Superior temporal gyrus (tissue), 1 donor: Measurements from ENCODE around the gene USH2A.

Experiments
- DNase-seq: peaks from one replicate; pipeline ENCODE4 v3.0.0-alpha.2; 2016; ENCODE audit errors: extremely low spot score

The USH2A gene

DNA sequence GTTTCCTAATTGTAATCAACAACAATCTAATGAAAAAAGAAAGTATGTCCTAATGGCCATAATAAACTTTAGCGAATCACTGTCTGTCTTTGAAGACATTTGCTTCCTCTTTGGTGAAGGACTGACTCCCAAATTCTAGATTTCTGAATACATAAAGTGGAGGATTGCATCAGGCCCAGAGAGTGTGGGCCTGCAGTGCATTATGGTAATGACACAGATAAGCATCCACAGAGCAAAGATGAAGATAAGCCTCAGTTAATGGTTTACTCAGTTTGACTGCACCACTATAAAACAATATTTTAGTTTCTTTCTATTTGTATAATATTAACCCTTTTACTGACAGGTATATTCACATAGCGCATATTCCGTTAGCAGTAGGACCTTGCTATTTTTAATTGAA lies 490.7 kb downstream of the USH2A start:
- no peak for DNase-seq

DNA sequence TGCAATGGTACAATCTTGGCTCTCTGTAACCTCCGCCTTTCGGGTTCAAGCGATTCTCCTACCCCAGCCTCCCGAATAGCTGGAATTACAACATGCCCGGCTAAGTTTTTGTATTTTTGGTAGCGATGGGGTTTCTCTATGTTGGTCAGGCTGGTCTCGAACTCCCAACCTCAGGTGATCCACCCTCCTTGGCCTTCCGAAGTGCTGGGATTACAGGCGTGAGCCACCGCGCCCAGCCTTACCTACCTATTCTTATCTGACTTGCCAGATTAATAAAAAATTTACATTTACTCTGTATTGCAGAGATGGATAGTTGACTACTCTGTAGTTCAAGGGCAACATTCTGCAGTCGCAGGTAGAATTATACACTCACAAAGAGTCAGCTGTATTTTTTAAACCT lies 496.6 kb downstream of the USH2A start:
- no peak for DNase-seq

DNA sequence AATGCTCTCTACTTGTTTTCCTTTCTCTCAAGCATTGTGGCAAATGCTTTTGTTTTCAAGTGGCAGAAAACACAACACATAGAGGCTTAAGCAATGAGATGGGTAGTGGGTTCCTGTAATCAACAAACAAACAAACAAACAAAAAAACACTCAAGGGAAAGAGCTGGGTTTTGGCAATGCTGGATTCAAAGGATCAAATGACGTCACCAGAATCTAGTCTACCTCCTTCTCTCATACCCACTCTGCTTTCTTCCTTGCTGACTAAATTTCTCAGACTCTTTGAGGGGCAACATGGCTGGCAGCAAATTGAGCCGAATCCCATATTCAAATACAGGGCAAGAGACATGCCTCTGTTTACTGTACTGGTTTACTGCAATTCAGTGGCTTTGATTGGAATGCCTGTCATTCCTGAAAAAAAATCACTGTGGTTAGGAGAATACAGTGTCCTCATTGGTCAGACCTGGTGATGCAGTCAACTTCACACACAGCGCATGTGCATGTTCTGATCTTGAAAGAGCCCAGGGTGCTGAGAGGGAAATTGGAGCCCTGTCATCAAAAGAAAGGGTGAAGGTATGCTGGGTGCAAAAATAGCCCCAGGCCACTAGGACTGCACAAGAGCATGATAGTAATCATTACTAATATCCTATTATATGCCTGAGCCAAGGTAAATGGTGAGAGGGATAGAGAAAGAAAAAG lies 500.0 kb downstream of the USH2A start:
- no peak for DNase-seq

DNA sequence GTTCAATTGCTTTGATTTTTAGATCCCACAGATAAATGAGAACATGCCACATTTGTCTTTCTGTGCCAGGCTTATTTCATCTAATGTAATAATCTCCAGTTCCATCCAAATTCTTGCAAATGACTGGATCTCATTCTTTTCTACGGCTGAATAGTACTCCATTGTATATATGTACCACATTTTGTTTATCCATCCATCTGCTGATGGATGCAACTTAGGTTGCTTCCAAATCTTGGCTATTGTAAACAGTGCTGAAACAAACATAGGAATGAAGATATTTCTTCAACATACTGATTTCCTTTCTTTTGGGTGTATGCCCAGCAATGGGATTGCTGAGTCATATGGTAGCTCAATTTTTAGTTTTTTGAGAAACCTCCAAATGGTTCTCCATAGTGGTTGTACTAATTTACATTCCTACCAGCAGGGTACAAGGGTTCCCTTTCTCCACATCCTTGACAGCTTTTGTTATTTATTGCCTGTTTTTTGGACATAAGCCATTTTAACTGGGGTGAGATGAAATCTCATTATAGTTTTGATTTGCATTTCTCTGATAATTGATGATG lies 511.8 kb downstream of the USH2A start:
- no peak for DNase-seq

DNA sequence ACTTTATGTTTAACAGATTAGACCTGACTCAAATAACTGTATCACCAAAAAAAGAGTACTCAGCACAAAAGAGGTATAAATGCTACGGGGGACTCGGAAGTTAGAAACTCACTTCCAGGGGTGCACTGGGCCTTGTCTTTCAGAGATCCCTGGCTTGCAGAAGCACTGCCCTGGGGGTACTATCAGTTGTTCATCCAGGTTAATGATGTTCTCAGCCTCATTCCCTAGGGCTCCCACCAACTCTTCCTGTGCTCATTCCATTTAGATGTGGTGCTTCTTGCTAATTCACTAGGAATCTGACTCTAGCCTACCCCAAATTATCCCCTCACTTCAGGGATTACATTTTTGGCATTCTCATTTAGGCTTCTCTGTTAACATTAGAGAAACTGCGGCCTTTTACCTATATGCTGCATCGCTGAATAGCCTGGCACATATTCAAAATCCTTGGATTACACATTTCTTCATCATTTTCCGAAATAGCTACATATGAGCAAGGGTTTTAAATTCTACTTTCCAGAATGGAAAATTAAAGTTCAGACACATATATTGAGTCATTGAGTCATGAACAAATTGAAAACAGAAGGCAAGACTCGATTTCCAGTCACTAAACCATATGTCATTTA lies 517.6 kb downstream of the USH2A start:
- no peak for DNase-seq

DNA sequence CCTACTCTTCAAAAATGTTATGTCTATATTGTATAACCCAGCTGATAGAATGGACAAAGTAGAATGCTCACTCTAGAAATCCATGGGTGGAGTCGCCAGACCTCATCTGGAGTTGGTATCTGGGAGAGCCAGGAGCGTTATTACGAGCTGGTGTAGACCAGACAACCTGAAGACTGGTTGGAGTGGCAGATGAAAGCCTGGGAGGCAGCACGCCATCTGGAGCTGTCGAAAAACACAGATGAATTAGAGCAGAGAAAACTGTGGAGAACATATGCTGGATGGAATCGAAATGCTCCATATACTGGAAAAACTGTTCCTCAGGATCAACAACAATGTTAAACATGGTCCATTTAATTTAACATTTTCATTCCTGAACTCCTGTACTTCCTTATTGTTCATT lies 522.6 kb downstream of the USH2A start:
- no peak for DNase-seq

DNA sequence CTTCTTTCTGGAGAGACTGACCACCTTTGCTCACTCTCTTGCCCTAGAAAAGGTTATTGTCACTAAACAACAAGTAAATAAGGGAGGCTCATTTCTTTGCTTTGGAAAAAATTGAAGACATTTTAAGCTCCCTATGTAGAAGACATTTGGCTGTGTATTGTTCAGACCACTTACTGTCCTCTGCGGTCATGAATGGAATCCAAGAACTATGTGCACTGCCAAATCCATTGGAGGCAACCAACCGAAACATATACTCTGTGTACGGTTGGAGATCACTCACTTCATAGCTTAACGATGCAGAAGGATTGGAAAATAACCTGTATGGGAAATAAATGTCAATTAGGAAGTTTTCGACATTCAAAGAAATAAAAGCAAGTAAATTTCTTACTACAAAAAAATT lies 523.3 kb downstream of the USH2A start:
- no peak for DNase-seq

DNA sequence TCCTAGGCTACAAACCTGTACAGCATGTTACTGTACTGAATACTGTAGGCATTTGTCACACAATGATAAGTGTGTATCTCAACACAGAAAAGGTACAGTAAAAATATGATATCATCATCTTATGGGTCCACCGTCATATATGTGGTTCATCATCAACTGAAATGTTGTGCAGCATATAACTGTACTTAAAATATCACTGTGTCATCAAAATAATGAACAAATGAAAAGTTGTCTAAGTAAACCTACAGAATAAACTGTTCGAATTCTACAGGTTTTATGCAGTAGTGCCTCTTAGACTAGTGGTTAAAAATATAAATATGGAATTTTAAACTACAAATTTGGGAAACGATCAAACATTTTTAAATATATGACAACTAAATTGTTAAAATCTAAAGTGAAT lies 527.4 kb downstream of the USH2A start:
- no peak for DNase-seq

DNA sequence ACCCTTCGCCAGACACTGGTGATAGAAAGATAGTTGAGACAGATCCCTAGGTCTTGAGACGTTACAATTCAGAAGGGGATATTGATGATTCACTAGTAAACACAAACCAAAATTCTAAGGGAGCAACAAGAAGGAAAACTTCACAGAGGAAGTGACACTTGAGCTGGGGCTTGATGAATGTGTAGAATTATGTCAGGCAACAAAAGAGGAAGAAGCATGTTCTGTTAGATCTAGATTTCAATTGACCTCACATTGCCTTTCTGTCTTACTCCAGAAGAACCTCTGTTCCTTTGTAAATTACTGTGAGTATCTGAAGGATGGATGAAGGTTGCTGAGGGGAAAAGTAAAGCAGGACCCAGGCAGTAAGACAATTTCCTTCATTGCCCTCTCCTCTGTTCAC lies 528.0 kb downstream of the USH2A start:
- DNase-seq, result no peak

DNA sequence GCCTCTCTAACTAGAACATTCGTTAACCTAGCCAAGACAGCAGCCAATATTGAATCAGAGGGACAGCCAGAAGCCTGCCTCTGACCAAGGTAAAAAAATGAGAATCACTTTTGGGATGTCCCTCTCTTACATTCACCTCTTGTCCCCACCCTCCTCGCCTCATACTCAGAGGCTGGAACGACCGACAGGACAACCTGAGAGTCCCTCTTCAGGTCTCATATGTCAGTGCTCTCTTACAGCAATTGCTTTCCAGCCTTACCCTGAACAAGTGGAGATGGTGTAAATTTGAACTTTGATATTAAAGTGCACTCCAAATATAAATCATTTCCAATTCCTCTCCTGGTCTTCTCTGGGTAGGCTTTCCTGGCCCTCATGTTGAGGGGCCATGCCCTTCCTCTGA lies 528.6 kb downstream of the USH2A start:
- no peak for DNase-seq

DNA sequence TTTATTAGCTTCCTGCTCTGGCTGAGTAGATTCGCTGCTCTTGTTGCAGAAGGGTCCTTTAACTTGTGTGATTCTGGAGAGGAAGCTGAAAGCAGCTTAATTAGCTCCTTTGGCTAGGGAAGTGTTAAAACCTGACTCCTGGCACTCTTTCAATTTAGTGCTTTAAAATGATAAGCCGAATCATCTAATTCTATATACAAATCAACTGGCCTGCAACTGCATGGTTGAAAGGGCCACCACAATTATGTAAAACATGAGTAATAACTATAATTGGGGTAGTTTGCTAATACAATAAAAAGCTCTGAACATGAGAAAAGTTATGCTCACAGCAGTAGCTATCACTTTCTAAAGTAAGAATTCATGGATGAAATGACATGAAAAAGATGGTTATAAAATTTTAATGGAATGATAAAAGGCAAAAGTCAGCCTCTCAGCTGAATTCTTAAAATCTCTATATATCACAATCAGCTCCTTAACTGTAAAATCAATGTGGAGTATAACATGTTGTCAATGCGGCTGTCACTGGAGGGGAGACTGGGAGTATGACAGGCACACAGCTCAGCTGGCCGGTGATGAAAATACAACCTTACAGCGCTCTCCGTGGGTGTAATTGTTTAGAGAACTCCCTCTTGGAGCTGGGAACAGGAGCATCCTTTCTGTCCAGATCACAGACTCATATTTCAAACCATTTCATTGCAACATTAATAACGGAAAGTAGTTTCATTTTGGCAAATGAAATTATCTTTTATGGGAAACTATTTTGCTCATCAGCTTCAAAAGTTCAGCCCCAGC lies 531.8 kb downstream of the USH2A start:
- DNase-seq, result no peak

DNA sequence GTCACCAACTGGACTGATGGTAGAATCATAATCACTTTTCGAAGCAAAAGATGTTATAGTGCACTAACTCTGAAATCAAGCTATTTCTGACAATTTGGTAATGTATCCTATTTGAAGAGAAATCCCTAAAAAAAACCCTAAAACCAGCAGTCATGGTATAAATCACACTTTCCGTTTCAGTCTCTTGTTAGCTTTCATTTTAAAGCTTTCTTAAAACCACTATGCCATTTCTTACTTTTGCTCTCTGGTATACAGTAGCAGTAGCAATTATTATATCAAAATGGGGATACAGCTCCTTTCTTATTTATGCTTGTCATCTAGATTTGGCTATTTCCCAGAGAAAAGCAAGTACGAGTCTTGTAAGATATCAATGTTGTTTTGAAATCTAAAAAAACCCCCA lies 532.8 kb downstream of the USH2A start:
- DNase-seq, result no peak

DNA sequence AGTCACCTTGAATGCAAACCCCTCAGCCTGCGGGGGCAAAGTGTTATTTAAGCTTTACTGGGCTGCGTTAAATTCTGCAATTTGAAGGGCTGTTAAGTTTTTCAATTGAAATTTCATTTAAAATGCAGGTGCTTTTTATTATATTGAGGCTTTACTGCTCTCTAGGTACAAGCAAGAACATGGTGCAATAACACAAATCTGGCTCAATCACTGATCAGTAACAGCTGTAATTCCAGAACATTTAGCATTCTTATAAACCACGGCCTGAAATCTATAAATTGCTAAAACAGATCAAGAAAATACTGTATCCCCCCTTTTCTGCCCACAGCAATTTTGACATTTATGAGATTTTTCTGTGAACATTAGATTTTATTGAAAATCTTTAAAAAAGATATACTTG lies 533.4 kb downstream of the USH2A start:
- DNase-seq, result no peak

DNA sequence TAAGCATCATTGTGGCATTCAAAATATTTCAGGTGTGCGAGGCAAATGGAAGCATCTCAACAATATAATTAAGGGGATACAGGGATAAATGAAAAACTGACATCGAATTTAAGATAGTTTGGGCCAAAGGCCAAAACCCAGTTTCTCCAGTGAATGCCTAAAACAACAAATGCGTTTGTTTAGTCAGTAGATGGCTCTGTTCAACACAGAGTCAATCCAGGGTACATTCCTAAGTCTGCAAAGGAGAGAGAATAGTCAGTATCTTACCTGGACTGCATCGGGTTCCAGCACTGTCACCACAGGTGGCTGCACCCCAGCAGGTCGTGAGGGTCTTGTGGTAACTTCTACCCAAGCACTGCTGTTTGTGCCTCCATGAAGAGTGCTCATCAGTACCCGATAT lies 535.1 kb downstream of the USH2A start:
- no peak for DNase-seq

DNA sequence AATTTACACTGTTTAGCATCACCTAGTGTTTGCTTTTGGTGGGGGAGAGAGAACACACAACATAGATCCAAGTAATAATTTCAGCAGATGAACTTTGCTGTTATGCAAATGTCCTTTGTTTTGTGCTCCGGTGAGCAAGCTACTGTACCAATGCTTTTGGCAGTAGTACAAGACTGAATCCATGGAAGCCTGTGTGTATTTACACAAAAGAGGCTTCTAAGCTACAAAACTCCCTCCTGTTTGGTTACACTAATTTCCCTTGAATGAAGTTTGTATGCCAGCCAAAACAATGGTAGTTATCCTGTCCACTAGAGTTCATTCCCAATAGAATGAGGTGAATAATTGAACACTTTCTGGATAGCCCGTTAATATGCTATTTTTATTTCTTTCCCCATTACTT lies 535.6 kb downstream of the USH2A start:
- DNase-seq, result no peak

DNA sequence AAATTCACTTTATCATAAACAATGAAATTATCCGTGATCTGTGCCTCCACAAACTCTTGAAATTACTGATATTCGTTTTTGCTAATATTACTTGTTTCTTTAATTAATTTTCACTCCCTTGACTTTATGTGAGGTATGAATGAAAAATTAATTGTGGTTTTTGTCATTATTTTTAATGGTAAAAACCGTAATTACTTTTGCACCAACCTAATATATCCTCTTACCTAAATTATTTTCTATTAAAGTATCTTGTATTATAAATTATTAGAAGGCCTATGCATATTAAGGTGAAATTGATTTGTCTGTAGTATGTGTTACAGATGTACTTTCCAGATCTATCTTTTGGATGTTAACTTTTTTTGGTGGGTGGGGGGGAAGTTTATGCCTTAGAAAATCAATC lies 540.2 kb downstream of the USH2A start:
- no peak for DNase-seq

DNA sequence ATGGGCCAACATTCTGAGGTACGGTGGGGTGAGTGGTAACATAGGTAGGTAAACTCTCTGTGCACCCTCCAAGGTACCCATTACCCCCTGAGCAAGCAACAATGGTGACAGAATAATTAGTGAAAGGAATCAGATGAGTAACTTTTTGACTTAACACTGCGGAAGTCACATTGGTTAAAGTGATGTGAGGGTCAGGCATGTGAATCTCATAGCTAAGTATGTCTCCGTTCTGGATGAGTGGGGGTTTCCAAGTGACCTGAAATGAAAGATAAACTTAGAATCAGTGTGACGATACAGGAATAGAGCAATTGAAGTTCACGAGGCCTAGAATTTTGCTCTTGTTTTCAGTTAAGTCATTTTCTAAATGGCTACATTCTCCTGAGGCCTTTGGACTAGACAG lies 544.4 kb downstream of the USH2A start:
- no peak for DNase-seq

DNA sequence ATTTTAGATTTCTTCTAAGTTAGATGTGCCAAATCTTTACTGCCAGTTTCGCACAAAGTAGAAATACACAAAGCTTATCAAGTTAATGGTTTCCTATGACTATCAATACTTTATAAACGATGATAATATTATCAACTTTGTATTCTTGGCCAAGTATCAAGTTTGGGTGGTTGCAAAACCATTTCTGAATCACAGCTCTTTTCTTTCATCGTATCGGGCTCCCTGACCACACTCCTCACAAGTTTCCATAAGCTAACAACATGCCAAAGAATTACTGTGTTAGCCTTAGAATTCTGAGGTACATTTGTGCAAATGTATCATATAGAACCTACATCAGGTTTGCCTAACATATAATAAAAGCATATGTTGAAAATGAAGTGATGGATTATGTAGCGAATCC lies 545.1 kb downstream of the USH2A start:
- DNase-seq, result no peak

DNA sequence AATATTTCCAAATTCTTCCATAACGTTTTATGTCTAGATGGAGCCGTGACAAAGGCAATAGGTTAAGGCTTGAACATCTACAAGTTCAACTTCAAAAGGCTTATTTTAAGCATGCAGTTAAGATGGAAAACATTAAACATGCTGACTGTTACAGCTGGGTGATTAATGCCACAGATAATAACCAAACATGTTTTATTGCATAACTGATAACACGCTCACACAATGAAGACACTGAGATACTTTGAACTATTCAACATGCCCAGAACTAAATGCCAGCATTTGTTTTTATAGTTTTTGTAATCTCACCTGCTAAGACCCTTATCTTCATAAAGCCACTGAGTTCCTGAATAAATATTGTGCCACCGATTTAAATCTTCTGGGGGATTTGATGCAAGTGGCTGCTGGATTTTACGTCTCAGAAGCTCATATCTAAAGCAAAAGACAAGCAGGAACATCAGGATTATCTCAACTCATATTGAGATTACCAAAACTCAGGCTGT lies 545.7 kb downstream of the USH2A start:
- DNase-seq, result no peak

DNA sequence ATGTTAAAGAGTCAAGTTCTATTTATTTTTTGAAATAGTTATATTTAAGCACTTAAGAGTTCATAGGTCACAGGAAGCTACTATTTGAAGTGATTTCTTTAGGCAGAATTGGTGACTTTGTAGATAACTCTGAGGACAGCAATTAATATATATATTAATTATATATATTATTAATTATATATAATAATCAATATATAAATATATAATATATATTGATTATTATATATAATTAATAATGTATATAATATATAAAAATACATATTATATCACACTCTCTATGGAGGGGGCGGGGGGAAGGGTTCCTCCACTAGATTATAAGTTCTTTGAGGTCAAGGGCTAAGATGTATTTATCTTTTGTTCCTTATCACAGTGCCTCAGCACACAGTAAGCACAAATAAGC lies 547.5 kb downstream of the USH2A start:
- DNase-seq, result no peak

DNA sequence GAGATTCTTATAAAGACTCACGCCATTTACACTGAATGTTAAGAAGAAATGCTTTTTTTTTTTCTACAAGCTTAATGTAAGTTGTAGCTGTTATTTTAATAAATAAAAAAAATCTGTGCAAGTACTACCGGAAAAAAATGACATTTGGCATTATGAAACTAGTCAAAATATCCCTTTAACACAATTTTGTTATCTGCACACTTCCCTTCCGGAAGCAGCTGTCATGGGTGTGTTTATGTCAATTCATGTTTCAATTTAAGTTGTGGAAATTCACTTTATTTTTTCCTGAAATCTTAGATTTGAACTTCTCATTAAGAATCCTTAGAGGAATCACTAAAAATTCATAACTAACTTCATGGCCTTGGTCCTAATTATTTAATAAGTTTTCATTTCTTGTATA lies 548.0 kb downstream of the USH2A start:
- DNase-seq, result no peak

DNA sequence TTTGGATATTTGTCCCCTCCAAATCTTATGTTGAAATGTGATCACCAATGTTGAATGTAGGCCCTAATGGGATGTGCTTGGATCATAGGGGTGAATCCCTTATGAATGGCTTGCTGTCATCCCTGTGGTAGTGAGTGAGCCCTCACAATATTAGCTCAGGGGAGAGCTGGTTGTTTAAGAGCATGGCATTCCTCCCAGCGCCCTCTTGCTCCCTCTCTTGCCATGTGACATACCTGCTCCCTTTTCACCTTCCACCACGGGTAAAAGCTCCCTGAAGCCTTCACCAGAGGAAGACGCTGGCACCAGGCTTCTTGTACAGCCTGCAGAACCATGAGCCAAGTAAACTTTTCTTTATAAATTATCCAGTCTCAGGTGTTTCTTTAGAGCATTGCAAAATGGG lies 550.6 kb downstream of the USH2A start:
- no peak for DNase-seq

DNA sequence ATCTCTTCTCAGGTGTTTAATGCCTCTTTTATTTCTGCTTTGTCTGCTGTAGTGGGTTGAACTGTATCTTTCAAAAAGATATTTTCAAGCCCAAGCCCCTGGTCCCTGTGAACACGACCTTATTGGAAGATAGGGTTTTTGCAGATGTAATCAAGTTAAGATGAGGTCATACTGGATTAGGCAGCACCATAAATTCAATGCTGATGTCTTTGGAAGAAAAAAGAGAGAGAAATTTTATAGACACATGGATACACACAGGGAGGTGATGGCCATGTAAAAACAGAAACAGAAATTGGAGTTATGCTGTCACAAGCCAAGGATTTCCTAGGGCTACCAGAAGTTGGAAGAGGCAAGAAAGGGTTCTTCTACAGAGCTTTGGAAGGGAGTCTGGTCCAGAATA lies 554.7 kb downstream of the USH2A start:
- DNase-seq, result no peak
